GM18858 (cell line): Measurements from ENCODE around the gene MELK.
A peak's percentile ranks its signal among the peaks of the same experiment; 100 is the strongest.
"Not testable (repeated sequence)": the region's sequence is repeated elsewhere in the genome, so short reads cannot be mapped to it uniquely, and the experiment has no call there.

ENCODE experiments used
- ATAC-seq: cut with Tn5 transposase; IDR thresholded peaks from one replicate; pipeline ENCODE4 v1.9.1; 2021; ENCODE audit not compliant: unreplicated experiment

MELK gene

DNA sequence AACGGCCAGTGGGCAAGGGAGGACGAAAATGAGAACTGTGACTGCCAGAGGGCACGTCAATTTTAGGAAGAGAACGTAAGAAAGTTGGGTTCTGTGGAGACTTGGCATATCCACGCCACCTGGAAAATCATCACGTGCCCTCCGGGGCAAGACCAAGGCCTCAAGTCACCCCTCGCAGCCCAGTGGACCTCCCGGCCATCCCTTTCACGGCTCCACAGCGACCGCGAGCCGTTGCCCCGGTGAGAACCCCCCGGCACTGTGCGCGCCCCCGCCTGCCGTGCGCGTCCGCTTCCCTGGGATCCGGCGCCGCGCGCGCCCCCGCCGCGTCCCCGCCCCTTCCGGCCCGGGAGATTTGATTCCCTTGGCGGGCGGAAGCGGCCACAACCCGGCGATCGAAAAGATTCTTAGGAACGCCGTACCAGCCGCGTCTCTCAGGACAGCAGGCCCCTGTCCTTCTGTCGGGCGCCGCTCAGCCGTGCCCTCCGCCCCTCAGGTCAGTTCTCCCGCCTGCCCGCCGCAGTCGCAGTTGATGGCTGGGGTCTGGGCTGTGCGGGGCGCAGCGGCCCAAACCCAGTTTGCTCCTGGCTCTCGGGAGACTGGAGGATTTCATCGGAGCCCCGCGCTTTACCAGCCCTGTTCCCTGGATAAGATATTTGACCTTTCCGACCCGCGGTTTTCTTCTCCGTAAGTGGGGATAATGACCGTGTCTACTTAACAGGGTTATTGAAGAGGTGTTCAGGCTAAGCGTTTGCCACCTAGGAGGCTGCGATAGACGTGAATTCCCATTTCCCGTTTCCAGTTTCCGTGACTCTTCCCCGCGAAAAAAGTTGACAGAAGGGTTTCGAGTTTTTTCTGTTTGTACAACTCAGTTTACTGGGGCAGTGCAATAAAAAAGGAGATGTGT is at the start of gene MELK:
Gene MELK (plus strand): TSS at position 381 of the 904 bp plus-strand sequence. CDS start 8,787 bp downstream, outside the sequence.
- peak; percentile 40 for ATAC-seq

DNA sequence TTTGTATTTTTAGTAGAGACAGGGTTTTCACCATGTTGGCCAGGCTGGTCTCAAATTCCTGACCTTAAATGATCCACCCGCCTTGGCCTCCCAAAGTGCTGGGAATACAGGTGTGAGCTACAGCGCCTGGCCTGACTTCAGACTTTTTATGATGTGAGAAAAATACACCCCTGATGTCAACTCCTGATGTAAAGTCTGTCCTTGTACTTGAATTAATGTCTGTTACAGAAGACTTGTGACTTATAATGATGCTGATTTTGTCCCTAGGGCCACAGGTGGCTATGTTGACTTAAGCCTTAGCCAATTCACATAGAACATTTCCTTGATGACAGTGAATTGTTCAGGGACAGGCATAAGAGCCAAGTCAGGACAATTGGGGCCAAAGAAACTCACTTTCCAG is 42.5 kb upstream of the MELK start:
- no peak for ATAC-seq

DNA sequence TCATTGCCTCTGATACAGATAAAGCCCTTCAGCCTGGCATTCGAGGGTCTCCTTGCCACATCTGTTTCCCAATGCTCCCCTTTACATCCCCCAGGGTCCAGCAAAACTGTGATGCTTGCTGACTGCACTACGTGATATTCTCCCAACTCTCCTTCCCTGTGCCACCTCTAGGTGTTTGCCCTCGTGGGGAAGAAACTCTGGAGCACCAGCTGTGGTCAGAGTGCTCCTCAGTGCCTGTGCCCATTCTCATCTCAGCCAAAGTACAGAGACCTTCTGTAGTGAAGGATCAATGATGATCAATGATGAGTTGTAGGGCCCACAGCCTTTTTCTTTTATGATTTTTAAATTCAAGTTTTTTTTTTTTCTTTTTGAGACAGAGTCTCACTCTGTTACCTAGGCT is 40.3 kb upstream of the MELK start:
- ATAC-seq = no peak

DNA sequence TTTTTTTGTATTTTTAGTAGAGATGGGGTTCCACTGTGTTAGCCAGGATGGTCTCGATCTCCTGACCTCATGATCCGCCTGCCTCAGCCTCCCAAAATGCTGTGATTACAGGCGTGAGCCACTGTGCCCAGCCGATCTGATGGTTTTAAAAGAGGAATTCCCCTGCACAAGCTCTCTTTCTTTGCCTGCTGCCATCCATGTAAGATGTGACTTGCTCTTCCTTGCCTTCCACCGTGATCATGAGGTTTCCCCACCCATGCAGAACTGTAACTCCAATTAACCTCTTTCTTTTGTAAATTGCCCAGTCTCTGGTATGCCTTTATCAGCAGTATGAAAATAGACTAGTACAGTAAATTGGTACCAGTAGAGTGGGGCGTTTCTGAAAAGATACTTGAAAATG is 39.0 kb upstream of the MELK start:
- ATAC-seq = not testable (repeated sequence)

DNA sequence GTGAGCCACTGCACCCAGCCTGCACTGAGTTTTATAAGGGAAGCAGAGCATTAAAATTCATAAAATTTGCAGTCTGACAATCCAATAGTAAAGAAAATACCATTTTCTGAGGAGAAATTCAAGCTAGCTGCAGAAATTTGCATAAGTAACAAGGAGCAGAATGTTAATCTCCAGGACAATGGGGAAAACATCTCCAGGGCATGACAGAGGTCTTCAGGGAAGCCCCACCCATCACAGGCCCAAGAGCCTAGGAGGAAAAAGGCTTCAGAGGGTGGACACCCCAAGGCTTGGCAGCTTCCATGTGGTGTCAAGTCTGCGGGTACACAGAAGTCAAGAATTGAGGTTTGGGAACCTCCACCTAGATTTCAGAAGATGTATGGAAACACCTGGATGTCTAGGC is 37.6 kb upstream of the MELK start:
- no peak for ATAC-seq

DNA sequence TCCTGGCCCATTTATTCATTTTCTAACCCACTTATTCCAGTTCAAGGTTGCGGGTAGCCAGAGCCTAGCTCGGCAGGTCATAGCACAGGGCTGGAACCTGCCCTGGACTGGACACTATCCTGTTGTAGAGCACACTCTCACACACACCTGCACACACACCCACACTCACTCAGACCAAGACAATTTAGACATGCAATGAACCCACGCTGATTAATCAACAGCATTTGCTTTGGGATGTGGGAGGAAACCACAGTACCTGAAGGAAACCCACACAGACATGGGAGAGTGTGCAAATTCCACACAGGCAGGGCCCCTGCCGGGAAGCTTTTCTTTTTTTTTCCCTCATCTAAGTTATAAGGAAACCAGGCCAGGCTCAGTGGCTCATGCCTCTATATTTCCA is 34.8 kb upstream of the MELK start:
- ATAC-seq = no peak

DNA sequence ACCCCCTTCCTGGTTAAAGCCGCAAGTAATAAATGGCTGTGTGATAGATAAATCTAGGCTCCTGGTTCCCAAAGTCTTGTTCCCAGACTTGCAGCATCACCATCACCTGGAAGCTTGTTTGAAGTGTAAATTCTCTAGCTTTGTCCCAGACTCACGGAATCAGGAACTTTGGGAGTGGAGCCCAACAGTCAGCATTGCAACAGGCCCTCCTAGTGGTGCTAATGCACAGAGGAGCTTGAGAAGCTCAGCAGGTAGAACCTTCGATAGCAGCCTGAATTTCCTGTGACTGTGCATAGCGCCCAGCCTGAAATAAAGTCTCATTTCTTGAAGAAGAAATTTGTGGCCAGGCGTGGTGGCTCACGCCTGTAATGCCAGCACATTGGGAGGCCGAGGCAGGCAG is 30.3 kb upstream of the MELK start:
- no peak for ATAC-seq

DNA sequence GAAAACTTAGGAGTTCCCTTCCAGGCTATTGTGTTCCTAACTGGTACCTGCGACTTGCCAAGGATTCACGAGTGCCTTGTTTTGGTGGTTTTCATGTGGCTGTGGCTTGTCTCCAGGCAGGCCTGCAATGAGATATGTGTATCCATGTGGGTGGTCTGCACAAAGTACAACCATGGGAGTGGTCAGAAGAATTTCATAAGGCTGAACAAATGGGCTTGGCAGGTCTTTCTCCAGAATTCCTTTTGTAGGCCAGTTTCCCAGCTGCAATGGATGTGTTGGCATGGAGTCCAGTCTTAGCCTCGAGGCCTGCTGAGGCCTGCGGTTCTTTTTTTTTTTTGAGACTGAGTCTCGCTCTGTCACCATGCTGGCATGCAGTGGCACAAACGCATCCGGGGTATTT is 28.8 kb upstream of the MELK start:
- no peak for ATAC-seq

- no peak for ATAC-seq
These were observed 25.1 kb upstream of the MELK start for GRCh38 chr9:36547598-36547997.

- ATAC-seq = no peak
These were observed 24.2 kb upstream of the MELK start for GRCh38 chr9:36548454-36548853.

DNA sequence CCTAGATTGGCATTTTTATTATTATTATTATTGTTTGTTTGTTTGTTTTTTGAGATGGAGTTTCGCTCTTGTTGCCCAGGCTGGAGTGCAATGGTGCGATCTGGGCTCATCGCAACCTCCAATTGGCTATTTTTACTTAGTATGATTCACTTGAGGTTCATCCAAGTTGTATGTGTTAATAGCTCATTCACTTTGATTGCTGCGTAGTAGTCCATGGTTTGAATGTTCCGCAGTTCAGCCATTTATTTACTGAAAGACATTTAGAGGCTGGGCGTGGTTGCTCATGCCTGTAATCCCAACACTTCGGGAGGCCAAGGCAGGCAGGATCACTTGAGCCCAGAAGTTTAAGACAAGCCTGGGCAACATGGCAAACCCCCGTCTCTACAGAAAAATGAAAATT is 22.6 kb upstream of the MELK start:
- ATAC-seq = no peak

- ATAC-seq = peak; percentile 55
These were observed 22.0 kb upstream of the MELK start for GRCh38 chr9:36550631-36551098.

GRCh38 chr9:36551129-36551528 is 21.6 kb upstream of the MELK start:
- no peak for ATAC-seq

GRCh38 chr9:36551910-36552309 is 20.8 kb upstream of the MELK start:
- ATAC-seq = no peak

GRCh38 chr9:36559036-36559695 is 13.5 kb upstream of the MELK start:
- no peak for ATAC-seq

DNA sequence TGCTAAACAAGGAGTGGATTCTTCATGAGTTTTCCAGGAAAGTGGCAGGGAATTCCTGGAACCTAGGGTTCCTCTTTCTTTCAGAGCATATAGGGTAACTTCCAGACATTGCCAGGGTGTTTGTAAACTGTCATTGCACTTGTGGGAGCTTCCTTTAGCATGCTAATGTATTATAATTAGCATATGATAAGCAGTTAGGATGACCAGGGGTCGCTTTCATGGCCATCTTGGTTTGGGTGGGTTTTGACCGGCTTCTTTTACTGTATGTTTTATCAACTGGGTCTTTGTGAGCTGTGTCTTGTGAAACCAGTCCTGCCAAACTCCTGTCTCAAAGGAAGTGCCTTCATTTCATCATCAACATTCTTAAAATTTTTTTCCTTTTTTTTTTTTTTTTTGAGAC is 11.9 kb upstream of the MELK start:
- ATAC-seq = no peak

DNA sequence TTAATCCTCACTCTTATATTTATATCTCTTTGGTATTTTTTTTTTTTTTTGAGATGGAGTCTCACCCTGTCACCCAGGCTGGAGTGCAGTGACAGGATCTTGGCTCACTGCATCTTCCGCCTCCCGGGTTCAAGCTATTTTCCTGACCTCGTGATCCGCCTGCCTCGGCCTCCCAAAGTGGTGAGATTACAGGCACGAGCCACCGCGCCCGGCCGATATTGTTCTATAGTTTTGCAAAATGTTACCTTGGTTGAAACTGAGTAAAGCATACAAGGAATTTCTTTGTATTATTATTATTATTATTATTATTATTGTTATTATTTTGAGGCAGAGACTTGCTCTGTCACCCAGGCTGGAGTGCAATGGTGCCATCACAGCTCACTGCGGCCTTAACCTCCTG is 9.9 kb upstream of the MELK start:
- not testable (repeated sequence) for ATAC-seq

DNA sequence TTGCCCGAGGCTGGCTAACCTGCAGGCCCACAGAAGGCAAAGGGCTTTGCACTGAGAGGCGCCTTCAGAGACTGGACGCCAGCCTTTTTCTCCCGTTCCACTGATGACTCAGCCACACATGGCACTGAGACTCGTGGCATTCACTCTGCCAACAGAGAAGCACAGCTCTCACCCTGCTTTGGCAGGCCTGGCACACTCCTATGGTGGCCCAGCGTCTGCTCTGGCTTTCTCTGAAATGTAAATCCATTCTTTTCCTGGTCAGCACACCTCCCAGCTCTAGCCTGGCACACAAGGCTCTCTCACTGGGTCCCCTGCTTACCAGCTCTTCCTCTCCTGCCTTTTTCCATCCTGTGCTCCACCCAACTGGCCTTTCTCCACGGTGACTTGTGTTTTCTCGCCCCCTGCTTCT is 5.9 kb upstream of the MELK start:
- ATAC-seq = no peak

DNA sequence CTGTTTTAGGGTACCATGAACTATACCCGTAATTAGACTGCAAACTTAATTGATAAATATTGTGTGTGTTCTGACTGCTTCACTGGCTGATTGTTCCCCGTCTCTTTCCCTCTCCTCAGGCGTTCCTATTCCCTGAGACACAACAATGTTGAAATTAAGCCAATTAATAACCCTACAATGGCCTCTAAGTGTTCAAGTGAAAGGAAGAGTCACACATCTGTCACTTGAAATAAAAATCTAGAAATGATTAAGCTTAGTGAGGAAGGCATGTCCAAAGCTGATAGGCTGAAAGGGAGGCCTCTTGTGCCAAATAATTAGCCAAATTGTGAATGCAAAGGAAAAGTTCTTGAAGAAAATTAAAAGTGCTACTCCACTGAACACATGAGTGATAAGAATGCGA is 4.0 kb upstream of the MELK start:
- not testable (repeated sequence) for ATAC-seq

- no peak for ATAC-seq
These were observed 1.4 kb upstream of the MELK start for GRCh38 chr9:36571333-36571732.

GRCh38 chr9:36574045-36574444 is 1.4 kb downstream of the MELK start:
- not testable (repeated sequence) for ATAC-seq

- ATAC-seq = no peak
These were observed 2.8 kb downstream of the MELK start for GRCh38 chr9:36575411-36575882.
